ENCODE results near the gene CELF5. TPM values are rescaled to one million over a fixed set of nuclear protein-coding genes. Genes with fewer than 3 reads are reported as not detected.

Gene CELF5
- under 1 TPM in 3 of 4 donors, not detected in 1; 0.53 to 0.70 (median 0.54) TPM for polyA plus RNA-seq
- long read RNA-seq, donor 1 = 0 reads
- long read RNA-seq, donor 2 = 0 reads
- long read RNA-seq, donor 3 = 0 reads
- long read RNA-seq, donor 4 = 0 reads
- long read RNA-seq, donor 5 = 0 reads
- long read RNA-seq, donor 6 = 0 reads
- long read RNA-seq, donor 7 = 0 reads
- long read RNA-seq, donor 8 = 0 reads
- long read RNA-seq, donor 9 = 0 reads
- long read RNA-seq, donor 10 = 0 reads

- H3K9me3 ChIP-seq (ENCODE audit: control insufficient read depth in 2 of 2, insufficient read depth in 1 of 2, low read depth in 1 of 2, low read length in 1 of 2) = no peaks in the 10 kb centered on the region
- no peak within 1 kb of the TSS for H3K27ac ChIP-seq (ENCODE audit: low read depth in 1 of 3, low read length in 2 of 3)
- peaks cover 14 to 41% (median 16%) of the 10 kb centered on the region in 3 donors for H3K27me3 ChIP-seq (ENCODE audit: control insufficient read depth in 3 of 3, insufficient read depth in 3 of 3, low read length in 3 of 3)
- DNase-seq = peak; percentile 15 to 67
- FAIRE-seq = no peak
- no peaks in the 10 kb centered on the region for H3K4me1 ChIP-seq (ENCODE audit: control insufficient read depth in 3 of 3, insufficient read depth in 2 of 3, low read depth in 1 of 3, low read length in 2 of 3)
- H3K36me3 ChIP-seq (ENCODE audit: control insufficient read depth in 3 of 3, insufficient read depth in 2 of 3, low read depth in 1 of 3, low read length in 3 of 3) = no peaks in the 10 kb centered on the region
- peak within 1 kb of the TSS in 2 of 3 donors; percentile 5 to 31 for H3K4me3 ChIP-seq (ENCODE audit: low read depth in 1 of 3, low read length in 3 of 3)
- 2 to 7% (median 4%) methylated on average over 26 to 94 of the region's 94 CpGs for WGBS, 3 donors
These were observed at the start of gene CELF5 for GRCh38 chr19:3224346-3225168. TSS of gene CELF5 (plus strand) at chr19:3224661. CDS start at chr19:3224740, 79 bp downstream.

- H3K9me3 ChIP-seq (ENCODE audit: control insufficient read depth in 2 of 2, insufficient read depth in 1 of 2, low read depth in 1 of 2, low read length in 1 of 2) = no peaks in the 10 kb centered on the region
- DNase-seq (peak; percentile 39 to 82), FAIRE-seq (peak; percentile 26)
- H3K36me3 ChIP-seq (ENCODE audit: control insufficient read depth in 3 of 3, insufficient read depth in 2 of 3, low read depth in 1 of 3, low read length in 3 of 3) = no peaks in the 10 kb centered on the region
- H3K27ac ChIP-seq (ENCODE audit: low read depth in 1 of 3, low read length in 2 of 3) = peak overlapping the region in 1 of 3 donors; percentile 6
- WGBS, 3 donors = 27 to 51% (median 37%) methylated on average over 17 of the region's 17 CpGs
- peaks cover 0 to 2% (median 0%) of the 10 kb centered on the region in 3 donors for H3K4me1 ChIP-seq (ENCODE audit: control insufficient read depth in 3 of 3, insufficient read depth in 2 of 3, low read depth in 1 of 3, low read length in 2 of 3)
- no peaks in the 10 kb centered on the region for H3K27me3 ChIP-seq (ENCODE audit: control insufficient read depth in 3 of 3, insufficient read depth in 3 of 3, low read length in 3 of 3)
- H3K4me3 ChIP-seq (ENCODE audit: low read depth in 1 of 3, low read length in 3 of 3) = no peak overlapping the region
These were observed 48.4 kb upstream of the CELF5 start for GRCh38 chr19:3175781-3176714.

- H3K4me1 ChIP-seq (ENCODE audit: control insufficient read depth in 3 of 3, insufficient read depth in 2 of 3, low read depth in 1 of 3, low read length in 2 of 3) = peaks cover 0 to 2% (median 0%) of the 10 kb centered on the region in 3 donors
- H3K4me3 ChIP-seq (ENCODE audit: low read depth in 1 of 3, low read length in 3 of 3) = no peak overlapping the region
- no peaks in the 10 kb centered on the region for H3K36me3 ChIP-seq (ENCODE audit: control insufficient read depth in 3 of 3, insufficient read depth in 2 of 3, low read depth in 1 of 3, low read length in 3 of 3)
- DNase-seq (peak; percentile 35 to 62), FAIRE-seq (no peak)
- H3K9me3 ChIP-seq (ENCODE audit: control insufficient read depth in 2 of 2, insufficient read depth in 1 of 2, low read depth in 1 of 2, low read length in 1 of 2) = no peaks in the 10 kb centered on the region
- H3K27ac ChIP-seq (ENCODE audit: low read depth in 1 of 3, low read length in 2 of 3) = peak overlapping the region in 1 of 3 donors; percentile 6
- WGBS, 3 donors = 60 to 62% (median 61%) methylated on average over 10 to 11 of the region's 11 CpGs
- no peaks in the 10 kb centered on the region for H3K27me3 ChIP-seq (ENCODE audit: control insufficient read depth in 3 of 3, insufficient read depth in 3 of 3, low read length in 3 of 3)
These were observed 47.6 kb upstream of the CELF5 start for GRCh38 chr19:3176715-3177501.

GRCh38 chr19:3178377-3178972, 46.0 kb upstream of the CELF5 start, which contains the start of gene S1PR4:
TSS of gene S1PR4 (plus strand) at chr19:3178769. CDS start at chr19:3178793, 24 bp downstream.
- no peaks in the 10 kb centered on the region for H3K27me3 ChIP-seq (ENCODE audit: control insufficient read depth in 3 of 3, insufficient read depth in 3 of 3, low read length in 3 of 3)
- H3K9me3 ChIP-seq (ENCODE audit: control insufficient read depth in 2 of 2, insufficient read depth in 1 of 2, low read depth in 1 of 2, low read length in 1 of 2) = no peaks in the 10 kb centered on the region
- peak within 1 kb of the TSS in 2 of 3 donors; percentile 63 to 68 for H3K4me3 ChIP-seq (ENCODE audit: low read depth in 1 of 3, low read length in 3 of 3)
- DNase-seq (peak in 1 of 2 donors; percentile 23), FAIRE-seq (no peak)
- 56 to 84% (median 60%) methylated on average over 29 to 42 of the region's 42 CpGs for WGBS, 3 donors
- H3K4me1 ChIP-seq (ENCODE audit: control insufficient read depth in 3 of 3, insufficient read depth in 2 of 3, low read depth in 1 of 3, low read length in 2 of 3) = peaks cover 0 to 2% (median 0%) of the 10 kb centered on the region in 3 donors
- no peaks in the 10 kb centered on the region for H3K36me3 ChIP-seq (ENCODE audit: control insufficient read depth in 3 of 3, insufficient read depth in 2 of 3, low read depth in 1 of 3, low read length in 3 of 3)
- peak within 1 kb of the TSS in 2 of 3 donors; percentile 58 to 82 for H3K27ac ChIP-seq (ENCODE audit: low read depth in 1 of 3, low read length in 2 of 3)

GRCh38 chr19:3178973-3179738, 45.3 kb upstream of the CELF5 start:
- Histone ChIP-seq H3K4me3 (ENCODE audit: low read depth in 1 of 3, low read length in 3 of 3) (peak overlapping the region in 2 of 3 donors; percentile 63 to 68), H3K36me3 (ENCODE audit: control insufficient read depth in 3 of 3, insufficient read depth in 2 of 3, low read depth in 1 of 3, low read length in 3 of 3) (no peaks in the 10 kb centered on the region), H3K27me3 (ENCODE audit: control insufficient read depth in 3 of 3, insufficient read depth in 3 of 3, low read length in 3 of 3) (no peaks in the 10 kb centered on the region), H3K27ac (ENCODE audit: low read depth in 1 of 3, low read length in 2 of 3) (peak overlapping the region in 2 of 3 donors; percentile 58 to 82), H3K4me1 (ENCODE audit: control insufficient read depth in 3 of 3, insufficient read depth in 2 of 3, low read depth in 1 of 3, low read length in 2 of 3) (peaks cover 0 to 2% (median 0%) of the 10 kb centered on the region in 3 donors), H3K9me3 (ENCODE audit: control insufficient read depth in 2 of 2, insufficient read depth in 1 of 2, low read depth in 1 of 2, low read length in 1 of 2) (no peaks in the 10 kb centered on the region)
- FAIRE-seq (no peak), DNase-seq (no peak)
- WGBS, 3 donors = 68 to 82% (median 76%) methylated on average over 47 to 52 of the region's 52 CpGs

GRCh38 chr19:3179739-3180293, 44.6 kb upstream of the CELF5 start:
- FAIRE-seq (no peak), DNase-seq (no peak)
- Histone ChIP-seq H3K9me3 (ENCODE audit: control insufficient read depth in 2 of 2, insufficient read depth in 1 of 2, low read depth in 1 of 2, low read length in 1 of 2) (no peaks in the 10 kb centered on the region), H3K27me3 (ENCODE audit: control insufficient read depth in 3 of 3, insufficient read depth in 3 of 3, low read length in 3 of 3) (no peaks in the 10 kb centered on the region), H3K4me3 (ENCODE audit: low read depth in 1 of 3, low read length in 3 of 3) (peak overlapping the region in 2 of 3 donors; percentile 63 to 68), H3K4me1 (ENCODE audit: control insufficient read depth in 3 of 3, insufficient read depth in 2 of 3, low read depth in 1 of 3, low read length in 2 of 3) (peaks cover 0 to 2% (median 1%) of the 10 kb centered on the region in 3 donors), H3K36me3 (ENCODE audit: control insufficient read depth in 3 of 3, insufficient read depth in 2 of 3, low read depth in 1 of 3, low read length in 3 of 3) (no peaks in the 10 kb centered on the region), H3K27ac (ENCODE audit: low read depth in 1 of 3, low read length in 2 of 3) (peak overlapping the region in 1 of 3 donors; percentile 82)
- 68 to 76% (median 69%) methylated on average over 27 to 31 of the region's 31 CpGs for WGBS, 3 donors
